HG03565 (cell line): ENCODE data around the gene SLIT1.
A peak's percentile ranks its signal among the peaks of the same experiment; 100 is the strongest.

ENCODE experiments used
- ATAC-seq: cut with Tn5 transposase; IDR thresholded peaks from one replicate; pipeline ENCODE4 v1.9.1; 2021; ENCODE audit warnings: mild to moderate bottlenecking, moderate library complexity; ENCODE audit not compliant: unreplicated experiment

The SLIT1 gene

DNA sequence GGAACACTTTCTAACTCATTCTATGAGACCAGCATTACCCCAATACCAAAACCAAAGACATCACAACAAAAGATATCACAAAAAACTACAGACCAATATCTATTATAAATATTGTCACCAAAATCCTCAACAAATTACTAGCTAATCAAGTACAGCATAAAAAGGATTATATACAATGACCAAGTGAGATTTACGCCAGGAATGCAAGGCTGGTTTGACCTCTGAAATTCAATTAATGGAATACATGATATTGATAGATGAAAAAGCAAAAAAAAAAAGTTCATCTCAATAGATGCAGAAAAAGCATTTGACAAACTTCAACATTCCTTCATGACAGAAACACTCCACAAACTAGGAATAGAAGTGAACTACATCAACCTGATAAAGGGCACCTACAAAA is 178.3 kb downstream of the SLIT1 start:
- ATAC-seq, result no peak

DNA sequence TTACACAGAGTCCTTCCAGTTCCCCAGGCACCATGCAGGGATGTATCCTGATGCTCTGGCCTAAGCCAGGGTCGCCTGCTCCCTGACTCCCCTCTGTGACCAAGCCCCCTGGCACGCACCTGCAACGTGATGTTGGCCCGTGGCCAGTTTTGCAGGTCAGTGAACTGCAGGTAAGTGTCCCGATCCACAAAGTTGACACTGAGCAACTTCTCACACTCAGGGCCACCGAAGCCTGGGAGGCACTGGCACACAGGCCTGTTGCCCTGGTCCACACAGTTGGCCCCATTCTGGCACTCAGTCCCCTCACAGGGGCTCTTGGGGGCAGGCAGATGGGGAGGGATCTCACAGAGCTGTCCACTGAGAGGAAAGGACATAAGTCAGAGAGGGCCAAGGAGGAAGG is 179.4 kb downstream of the SLIT1 start:
- ATAC-seq, result no peak

DNA sequence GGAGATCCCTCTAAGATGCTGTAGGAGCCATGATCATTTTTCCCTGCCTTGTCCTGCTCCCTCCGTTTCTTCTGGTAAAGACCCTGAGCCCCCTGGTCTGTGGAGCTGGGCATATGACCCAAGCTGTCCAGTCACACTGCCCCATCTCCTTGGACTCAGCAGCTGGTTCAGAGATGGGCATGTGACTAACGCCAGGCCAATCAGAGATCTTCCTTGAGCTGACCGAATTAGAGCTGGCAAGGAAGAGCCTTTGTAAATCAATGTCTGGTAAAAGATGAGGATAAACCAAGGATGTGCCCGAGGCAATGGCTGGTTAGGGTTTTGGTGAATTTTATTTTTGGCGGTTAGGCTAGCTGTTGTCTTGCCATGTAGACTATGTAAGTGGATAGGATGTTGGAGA is 180.4 kb downstream of the SLIT1 start:
- no peak for ATAC-seq

DNA sequence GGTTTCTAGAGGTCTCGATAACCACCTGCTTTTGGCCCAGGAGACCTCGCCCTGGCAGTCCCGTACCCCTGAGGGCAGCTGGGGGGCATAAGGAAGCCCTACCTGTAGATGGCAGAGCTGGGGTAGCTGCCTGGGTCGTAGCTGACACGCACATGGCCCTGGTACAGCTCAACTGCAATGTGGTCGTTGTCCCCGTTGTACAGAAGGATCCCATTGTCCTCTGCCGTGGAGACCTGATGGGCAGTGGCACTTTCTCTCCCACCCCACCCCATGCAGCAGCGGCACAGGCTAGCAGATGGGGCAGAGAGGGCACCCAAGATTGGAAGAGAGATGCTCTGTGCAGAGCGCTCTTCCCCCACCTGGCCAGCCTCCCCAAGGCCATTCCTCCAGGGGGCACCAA is 181.2 kb downstream of the SLIT1 start:
- ATAC-seq, result no peak

DNA sequence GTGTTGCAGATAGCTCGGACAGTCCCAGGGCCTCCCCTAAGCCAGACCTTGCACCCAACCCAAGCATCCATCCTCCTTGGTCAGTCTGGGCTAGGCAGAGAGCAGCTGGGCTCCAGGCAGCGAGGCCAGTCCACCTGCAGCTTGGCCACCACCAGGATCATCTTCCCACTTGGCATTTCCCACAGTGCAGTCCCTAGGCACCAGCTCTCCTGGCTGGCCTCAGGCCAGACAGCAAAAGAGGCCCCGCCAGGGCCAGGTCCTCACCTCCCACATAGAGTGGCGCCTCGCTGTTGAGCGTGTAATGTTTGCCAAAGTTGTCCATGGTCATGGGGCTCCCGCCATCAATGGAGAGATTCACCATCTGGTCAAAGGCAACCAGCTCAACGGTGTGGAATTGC is 182.0 kb downstream of the SLIT1 start:
- no peak for ATAC-seq

DNA sequence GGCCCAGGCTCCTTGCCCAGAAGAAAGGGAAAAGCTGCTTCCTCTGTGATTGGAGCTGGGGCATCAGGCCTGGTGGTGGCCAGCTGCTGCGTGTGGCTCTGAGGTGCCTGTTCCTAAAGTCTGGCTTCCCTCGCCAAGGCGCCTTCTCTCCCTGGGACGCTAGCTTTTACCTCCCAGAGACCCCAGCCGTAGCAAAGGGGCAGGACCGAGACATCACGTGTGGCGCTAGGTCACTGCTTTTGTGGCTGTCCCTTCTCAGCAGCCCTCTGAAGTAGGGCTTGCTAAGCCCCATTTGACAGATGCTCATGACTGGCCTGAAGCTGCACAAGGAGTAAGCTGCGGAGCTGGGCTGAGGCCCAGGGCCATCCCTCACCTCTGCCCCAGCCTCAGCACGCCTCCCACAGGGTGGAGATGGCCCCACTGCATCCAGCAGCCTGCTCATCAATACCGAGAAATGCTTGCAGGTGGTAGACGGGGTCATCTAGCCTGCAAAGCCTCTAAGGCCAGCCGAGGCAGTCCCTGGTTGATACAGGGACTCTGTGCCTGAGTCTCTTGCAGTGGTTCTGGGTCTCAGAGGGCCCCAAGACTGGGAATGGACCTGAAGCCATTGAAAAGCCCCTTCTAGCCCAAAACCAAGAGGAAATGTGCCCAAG is 182.5 kb downstream of the SLIT1 start:
- ATAC-seq, result no peak

DNA sequence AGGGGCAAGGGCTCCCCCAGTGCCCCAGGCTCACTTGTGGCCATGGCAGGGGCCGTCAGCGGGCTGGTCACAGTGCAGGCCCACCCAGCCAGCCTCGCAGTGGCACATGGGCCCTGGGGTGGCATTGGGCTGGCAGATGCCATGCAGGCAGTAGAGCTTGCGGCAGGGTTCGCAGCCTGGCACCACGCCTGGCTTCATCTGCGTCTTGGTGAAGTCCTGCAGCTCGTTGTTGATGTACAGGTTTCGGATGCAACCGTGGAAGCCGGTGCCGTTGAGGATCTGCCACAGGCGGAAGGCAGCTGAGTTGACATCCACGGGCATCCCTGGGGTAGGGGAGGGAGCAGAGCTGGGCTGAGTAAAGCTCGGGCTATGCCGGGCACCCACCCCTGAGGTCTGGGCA is 183.1 kb downstream of the SLIT1 start:
- no peak for ATAC-seq

DNA sequence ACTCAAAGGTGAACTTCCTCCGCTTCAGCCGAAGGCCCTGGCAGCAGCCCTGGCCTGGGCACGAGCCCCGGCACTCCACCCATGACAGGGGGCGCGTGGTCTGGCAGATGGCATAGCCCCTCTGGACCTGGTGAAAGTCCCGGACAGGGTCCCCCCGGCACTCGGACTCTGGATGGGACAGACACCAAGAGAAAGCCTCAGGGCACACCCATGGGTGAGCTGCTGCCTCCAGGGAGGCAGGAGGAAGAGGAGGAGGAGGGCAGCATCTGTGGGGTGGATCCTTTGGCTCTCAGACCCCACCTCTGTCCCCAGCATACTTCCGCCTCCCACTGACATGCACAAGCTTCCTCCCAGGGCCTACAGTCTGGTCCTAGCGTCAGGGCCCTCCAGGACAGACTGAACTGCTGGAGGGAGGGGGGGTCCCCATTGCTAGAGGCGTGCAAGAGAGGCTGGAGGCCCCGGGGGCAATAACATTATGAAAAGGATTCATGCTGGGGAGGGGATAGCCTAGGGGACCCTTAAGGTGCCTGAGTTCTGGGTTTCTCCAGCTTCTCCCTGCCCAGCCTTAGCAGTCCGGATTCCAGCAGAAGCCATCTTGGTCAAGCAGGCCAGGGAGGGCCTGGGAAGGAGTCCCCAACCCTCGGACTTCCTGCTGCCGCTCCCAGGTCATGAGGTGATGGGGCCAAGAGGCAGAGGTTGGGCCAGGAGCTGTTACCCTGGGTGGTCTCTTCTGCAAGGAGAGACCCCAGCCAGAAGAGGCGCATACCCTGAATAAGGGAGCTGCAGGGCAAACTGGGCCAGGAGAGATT is 184.4 kb downstream of the SLIT1 start:
- ATAC-seq, result no peak

DNA sequence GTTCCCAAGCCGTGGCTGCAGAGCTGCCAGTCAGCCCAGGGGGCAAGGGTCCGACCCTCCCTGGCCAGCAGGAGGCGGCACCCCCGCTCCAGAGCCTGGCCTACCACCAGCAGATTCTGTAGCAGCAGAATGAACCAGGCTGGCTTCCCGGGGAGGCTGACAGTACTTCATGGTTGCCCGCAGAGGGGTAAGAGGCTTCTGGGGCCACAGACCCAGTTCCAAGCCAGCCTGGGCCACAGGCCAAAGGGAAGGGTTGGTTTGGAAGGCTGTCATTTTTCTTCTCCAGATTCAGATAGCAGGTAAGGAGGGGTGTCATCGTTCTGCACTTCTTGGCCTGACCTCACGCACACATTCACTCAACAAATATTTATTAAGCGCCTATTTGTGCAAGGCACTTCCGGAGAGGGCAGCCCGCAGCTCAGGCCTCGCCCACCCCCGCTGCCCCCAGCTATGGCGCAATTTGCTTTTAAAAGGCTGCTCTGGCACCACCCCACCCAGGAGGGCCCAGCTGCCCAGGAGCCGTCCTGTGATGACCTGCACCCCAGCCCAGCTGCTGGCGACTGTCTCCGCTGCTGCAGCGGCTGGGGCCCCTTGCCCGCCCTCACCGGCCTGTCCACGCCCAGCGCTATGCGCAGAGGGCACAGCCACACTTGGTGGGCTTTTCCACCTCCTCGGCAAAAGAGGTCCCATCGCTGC is 185.1 kb downstream of the SLIT1 start:
- no peak for ATAC-seq

DNA sequence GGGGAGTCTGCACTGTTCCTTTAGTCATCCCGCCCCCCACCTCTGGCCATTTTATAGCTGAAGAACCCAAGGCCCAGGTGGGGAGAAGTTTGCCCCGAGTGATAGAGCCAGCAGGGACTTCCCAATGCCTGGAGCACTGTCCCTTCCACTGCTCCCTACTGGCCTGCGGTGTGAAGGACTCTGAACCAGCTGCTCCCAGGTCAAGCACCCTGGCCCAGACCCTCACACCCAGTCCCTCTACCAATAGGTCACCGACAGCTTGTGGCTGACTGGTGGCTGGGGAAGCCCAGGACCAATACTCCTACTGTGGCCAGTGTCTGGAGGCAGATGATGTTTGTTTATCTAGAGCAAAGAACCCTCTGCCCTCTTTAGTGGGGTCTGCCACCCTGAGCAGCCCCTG is 185.8 kb downstream of the SLIT1 start:
- ATAC-seq, result no peak

DNA sequence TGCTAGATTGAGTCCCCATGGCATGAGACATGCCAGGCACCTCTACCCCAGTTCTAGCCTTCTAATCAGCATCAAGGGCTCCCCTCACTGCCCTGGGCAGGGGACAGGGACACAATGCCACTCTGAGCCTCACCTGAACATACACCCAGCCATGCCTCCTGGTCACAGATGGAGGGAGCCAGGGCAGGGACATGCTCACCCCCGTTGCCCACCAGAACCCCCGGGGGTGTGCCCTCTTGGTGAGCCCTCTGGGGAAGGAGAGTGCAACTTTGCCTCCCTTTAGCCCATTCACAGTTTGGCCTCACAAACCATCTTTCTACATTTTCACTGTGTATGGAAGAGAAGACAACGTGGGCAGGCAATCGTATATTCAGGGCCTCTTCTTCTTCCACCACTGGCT is 186.4 kb downstream of the SLIT1 start:
- no peak for ATAC-seq

DNA sequence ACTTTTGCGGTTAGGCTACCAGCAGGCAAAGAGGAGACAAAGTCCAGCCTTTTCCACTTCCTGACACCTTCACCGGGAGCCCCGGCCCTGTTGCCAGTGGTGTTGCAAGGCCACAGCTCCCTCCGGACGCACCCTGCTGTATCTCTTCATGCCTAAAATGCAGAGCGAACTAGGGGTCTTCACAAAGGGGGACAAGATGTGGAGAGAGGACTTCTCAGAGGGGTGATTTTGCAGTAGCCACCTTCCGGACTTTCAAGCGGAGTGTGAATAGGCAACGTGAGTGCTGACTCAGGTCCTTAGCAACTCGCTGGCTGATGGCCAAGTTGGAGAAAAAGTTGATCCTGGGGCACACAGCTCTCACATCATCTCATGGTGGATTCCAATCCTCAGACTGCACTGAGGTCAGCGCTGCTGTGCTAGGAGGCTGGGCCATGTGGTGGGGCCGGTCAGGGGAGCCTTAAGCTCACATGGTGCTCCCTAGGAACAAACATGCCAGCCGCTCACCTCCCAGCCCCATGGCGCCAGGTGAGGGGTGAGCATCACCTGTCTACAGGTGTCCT is 187.3 kb downstream of the SLIT1 start:
- ATAC-seq, result no peak

DNA sequence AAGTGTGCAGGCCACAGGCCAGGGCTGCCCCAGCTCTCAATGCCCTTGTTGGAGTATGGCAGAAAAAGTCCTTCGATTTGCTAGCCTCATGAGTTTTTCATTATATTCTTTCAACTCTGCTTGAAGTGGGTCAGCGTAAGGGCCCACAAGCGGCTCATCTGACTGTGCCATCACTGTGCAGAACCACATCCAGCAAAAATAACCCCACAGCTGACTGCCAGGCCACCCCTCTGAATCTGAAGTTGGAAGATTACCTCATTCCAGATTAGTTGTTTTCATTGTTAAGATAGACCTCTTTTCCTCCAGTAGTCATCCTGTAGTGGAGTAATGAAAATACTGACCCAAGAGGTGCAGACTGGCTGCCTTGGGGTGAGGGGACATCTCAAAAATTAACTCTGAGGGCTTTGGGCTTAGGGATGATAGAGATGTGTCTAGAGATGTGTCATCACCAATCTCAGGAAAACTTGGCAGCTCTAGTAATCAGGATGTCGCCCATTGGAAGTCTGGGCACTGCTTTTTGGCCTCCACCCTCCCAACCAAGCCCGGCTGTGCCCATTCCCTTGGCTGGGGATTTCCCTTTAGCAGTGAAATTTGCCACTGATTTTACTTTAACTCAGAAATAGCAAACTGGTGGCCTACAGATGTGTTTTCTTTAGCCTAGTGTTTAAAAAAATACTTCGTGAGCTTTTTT is 189.3 kb downstream of the SLIT1 start:
- ATAC-seq, result no peak

DNA sequence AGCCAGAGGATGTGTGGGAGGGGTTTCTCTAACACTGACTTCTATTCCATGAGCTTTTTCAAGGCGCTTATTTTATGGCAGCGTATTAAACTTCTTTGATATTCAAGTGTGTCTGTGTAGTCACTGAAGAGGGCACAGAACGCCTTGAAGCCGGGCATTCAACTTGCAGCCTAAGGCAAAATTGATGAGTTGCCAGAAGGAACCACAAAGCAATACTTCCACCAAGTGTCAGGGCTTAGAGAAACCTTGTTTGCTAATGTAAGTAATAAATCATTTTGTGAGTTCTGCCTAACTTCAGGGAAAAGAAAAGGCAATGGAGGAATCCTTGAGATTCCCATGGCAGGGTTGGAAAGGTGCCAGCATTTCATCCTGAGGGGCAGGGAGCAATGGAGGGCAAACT is 189.9 kb downstream of the SLIT1 start:
- no peak for ATAC-seq

DNA sequence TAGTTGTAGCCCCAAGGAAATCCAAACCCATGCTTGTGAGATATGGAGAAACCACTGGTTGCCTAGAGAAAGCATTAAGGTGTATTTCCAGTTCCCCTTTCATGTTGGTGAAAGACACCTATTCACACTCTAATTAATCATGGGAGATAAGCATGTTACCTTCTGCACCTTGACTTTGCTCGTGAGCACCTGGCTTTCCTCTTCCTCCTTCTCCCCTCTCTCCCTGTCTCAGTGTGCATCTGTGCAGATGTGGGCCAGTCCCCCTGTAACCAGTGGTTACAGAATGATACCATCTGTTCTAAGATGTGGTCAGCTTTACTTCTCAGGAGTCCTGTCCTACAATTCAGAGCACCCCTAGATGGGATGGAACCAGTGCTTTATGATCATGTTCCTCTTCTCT is 193.0 kb downstream of the SLIT1 start:
- ATAC-seq, result no peak

DNA sequence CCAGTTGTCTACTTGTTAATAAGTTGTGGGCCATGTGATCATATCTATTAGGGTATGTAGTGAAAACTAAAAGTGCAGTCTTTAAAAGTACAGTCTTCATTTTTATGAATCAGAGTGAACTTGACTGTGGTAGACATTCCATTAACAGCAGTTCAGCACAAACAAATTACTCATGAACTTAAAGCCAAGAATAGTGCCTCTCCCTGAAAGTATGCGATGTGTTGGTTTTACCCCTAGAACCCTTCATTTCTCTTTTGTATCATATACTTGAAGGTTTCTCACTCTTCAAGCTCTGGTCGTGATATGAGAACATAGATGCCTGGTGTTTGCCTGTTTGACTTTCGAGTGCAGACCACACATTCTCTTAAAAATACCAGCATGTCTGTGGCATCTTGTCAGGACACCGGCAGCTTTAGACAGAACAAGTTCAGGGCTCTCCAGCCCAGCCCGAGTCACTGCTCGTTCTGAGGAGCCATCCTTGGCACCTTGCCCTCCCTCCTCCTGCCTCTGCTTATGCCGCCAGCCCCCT is 194.4 kb downstream of the SLIT1 start:
- ATAC-seq, result peak; percentile 44

DNA sequence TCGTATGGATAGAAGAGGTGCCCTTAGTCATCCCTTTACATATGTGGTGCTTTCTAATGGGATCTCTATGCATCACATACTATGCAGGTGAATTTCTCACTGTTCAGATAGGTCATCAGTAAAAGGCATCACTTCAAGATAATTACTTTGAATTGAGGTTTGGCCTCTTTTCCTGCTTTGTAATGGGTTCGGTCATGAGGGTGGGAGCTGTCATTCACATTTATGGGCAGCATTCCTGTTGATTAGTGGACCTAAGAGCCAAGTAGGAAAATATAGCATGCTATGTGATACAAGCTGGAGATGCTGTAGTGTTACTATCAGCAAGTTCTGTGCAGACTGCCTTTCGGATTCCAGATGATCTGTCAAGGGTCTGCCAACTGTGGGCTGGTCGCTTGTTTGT is 197.3 kb downstream of the SLIT1 start:
- ATAC-seq, result no peak

DNA sequence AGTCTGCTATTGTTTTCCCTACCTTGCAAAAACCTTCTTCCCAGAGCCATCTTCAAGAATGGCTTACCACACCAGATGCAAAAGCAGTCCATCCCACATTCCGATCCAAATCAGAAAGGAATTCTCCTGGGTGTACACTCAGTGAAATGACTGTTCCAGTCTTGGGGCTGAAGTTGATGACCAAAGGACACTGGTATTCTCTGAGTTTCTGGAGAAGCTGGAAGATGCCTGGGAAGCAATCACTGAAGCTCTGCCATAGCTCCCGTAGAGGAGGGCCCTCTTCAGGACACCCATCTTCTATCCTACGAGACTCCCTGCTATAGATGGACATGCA is 197.9 kb downstream of the SLIT1 start:
- no peak for ATAC-seq

DNA sequence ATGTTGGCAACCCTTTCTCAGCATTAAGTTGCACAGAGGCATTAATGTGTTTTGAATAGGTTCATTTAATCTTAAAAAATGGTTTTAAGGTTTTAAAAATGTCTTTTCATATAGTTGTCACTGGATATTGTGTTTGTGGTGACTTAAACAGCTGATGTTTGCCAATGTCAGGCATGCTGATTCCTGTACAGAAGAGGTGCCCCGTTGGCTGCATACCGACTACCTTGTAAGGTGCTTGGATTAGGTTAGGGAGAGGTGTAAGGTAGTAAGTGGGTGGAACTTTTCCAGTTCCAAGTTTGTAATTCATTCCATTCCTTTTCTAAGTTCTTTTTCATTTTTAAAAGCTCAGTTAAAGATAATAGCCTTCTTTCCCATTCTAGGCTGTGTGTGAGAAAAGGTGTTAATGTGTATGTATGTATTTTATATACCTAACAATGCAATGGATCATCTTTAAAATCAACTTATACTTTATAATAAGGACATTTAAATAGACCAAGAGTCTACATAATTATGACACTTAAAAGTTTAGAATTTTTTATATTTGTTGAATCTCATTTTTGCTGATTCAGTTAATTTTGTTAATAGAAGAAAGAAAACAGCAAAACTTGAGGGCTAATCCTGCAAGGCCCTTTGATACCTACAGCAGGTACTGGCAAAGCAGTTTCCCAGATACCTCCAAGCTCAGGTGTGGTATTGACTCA is 198.5 kb downstream of the SLIT1 start:
- ATAC-seq, result no peak

DNA sequence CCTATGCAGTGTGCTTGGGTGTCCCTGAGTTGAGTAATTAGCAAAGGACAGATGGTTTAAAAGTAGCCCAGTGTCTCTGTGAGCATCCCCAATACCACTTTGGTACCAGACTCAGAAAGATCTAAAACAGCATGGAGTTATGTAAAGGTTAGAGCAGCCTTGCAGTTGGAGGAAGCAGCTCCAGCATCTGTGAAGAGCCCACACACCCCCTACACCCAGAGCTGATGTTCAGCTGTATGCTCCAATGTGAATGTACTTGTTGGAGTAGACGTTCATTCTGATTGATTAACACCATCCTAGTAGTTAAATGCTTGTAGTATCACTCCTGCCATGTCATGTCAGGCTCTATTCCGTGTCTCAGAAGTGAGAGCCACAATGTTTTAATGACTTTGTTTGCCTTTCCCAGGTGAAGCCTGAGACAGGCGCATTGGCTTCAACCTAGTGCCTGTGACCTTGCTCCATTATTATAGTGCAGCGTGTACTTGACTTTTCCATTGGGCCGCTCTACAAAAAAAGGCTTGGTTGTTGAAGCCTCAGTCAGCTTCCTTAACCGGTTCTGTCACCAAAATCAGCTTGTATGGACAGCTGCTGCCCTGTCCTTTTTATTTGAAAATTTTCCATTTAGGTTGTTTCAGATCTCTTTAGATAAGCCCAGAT is 199.4 kb downstream of the SLIT1 start:
- ATAC-seq, result no peak
